MM.1S (cell line): ENCODE measurements around the gene COG2.
A peak's percentile ranks its signal among the peaks of the same experiment; 100 is the strongest.

Source experiments
- DNase-seq: peaks from one replicate; pipeline ENCODE4 v3.0.0-alpha.2; 2015
- H2AFZ ChIP-seq: fragments of 300-600 bp; sonication (generic); 2 replicates; pipeline ENCODE4 v1.6.0; 2016; ENCODE audit warnings: antibody characterized with exemption, low read length
- H3F3A ChIP-seq: fragments of 300-600 bp; sonication (generic); 2 replicates; pipeline ENCODE4 v1.6.1; 2016; ENCODE audit warnings: mild to moderate bottlenecking, antibody characterized with exemption, low read length, moderate library complexity, mixed read lengths; ENCODE audit not compliant: insufficient read depth
- H3K27ac ChIP-seq: fragments of 300-600 bp; sonication (generic); 2 replicates; pipeline ENCODE4 v1.5.1; 2016; ENCODE audit warnings: mild to moderate bottlenecking, low read length
- H3K27me3 ChIP-seq: fragments of 300-600 bp; sonication (generic); replicated peaks from 2 replicates; pipeline ENCODE4 v1.6.0; 2016; ENCODE audit warnings: low read length; ENCODE audit not compliant: insufficient read depth
- H3K36me3 ChIP-seq: fragments of 300-600 bp; sonication (generic); replicated peaks from 2 replicates; pipeline ENCODE4 v1.6.1; 2016; ENCODE audit warnings: mild to moderate bottlenecking, low read length, mixed read lengths; ENCODE audit not compliant: insufficient read depth
- H3K4me1 ChIP-seq: fragments of 300-600 bp; sonication (generic); 2 replicates; pipeline ENCODE4 v1.6.1; 2016; ENCODE audit warnings: low read length, mixed read lengths
- H3K4me2 ChIP-seq: fragments of 300-600 bp; sonication (generic); 2 replicates; pipeline ENCODE4 v1.6.0; 2016; ENCODE audit warnings: low read depth, low read length
- H3K4me3 ChIP-seq: fragments of 300-600 bp; sonication (generic); 2 replicates; pipeline ENCODE4 v1.5.1; 2016; ENCODE audit warnings: low read length, mixed read lengths
- H3K79me2 ChIP-seq: fragments of 300-600 bp; sonication (generic); 2 replicates; pipeline ENCODE4 v1.6.1; 2016; ENCODE audit warnings: mixed run types, low read length, mixed read lengths
- H3K9ac ChIP-seq: fragments of 300-600 bp; sonication (generic); 2 replicates; pipeline ENCODE4 v1.6.1; 2016; ENCODE audit warnings: low read length, mixed read lengths
- H3K9me2 ChIP-seq: fragments of 300-600 bp; sonication (generic); replicated peaks from 2 replicates; pipeline ENCODE4 v1.6.1; 2016; ENCODE audit warnings: mild to moderate bottlenecking, low read length, mixed read lengths; ENCODE audit not compliant: insufficient read depth
- H3K9me3 ChIP-seq: fragments of 300-600 bp; sonication (generic); replicated peaks from 2 replicates; pipeline ENCODE4 v1.6.1; 2016; ENCODE audit warnings: mild to moderate bottlenecking, low read length, mixed read lengths; ENCODE audit not compliant: insufficient read depth
- H4K20me1 ChIP-seq: fragments of 300-600 bp; sonication (generic); 2 replicates; pipeline ENCODE4 v1.6.1; 2016; ENCODE audit warnings: mild to moderate bottlenecking, low read length, moderate library complexity, mixed read lengths; ENCODE audit not compliant: insufficient read depth
- EZH2 ChIP-seq: fragments of 300-600 bp; sonication (generic); optimal IDR thresholded peaks from 2 replicates; pipeline ENCODE3; 2017; ENCODE audit warnings: low read depth, mild to moderate bottlenecking, antibody characterized with exemption, low read length, mixed read lengths
- EZH2phosphoT487 ChIP-seq: fragments of 300-600 bp; sonication (generic); IDR thresholded peaks from 2 replicates; pipeline ENCODE4 v1.6.1; 2018; ENCODE audit warnings: antibody characterized with exemption, low read length
- TF ChIP-seq, protein P1 (sequence below): fragments of 300-600 bp; sonication (generic); IDR thresholded peaks from 2 replicates; pipeline ENCODE4 v1.5.1; 2016; ENCODE audit warnings: antibody characterized with exemption, low read length, mixed read lengths

The COG2 gene

DNA sequence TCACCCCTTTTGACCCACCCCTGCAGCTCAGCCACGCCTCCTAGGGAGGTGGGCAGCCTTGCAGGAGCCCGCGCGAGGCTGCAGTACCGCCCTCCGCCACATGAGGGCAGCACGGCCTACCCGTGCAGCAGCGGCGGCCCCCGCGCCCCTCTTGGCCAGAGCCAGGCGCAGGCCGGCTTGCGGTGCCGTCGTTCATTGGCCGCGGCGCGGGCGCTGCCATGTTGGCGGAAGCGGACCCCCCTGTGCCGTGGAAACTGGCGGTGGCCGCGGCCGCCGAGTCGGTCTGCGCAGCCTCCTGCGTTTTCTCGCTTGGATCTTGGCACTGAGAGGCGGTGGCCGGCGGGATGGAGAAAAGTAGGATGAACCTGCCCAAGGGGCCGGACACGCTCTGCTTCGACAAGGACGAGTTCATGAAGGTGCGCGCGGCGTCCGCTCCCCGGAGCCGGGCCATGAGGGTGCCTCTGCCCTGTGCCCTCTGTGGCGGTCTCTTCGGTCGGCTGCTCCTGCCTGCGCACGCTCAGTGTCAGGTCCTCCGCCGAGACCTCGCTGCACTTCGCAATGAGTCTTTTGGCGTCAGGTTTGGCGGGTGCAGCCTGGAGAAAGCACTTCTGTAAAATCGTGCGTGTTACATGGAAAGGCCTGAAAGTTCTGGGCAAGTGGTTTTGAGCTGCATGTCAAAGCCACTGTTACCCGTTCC lies at the start of gene COG2:
TSS of gene COG2 (plus strand) at position 219 of the 697 bp plus-strand sequence. CDS start at position 345, 126 bp downstream.
- Histone ChIP-seq H3F3A (peaks cover 21% of the 10 kb centered on the region), H4K20me1 (no peaks in the 10 kb centered on the region), H3K79me2 (peaks cover 50% of the 10 kb centered on the region), H3K4me1 (peaks cover 19% of the 10 kb centered on the region), H3K9ac (peak within 1 kb of the TSS; percentile 78), H3K36me3 (no peaks in the 10 kb centered on the region), H3K4me2 (peak within 1 kb of the TSS; percentile 93), H2AFZ (peak within 1 kb of the TSS; percentile 89), H3K4me3 (peak within 1 kb of the TSS; percentile 82), H3K9me2 (no peaks in the 10 kb centered on the region), H3K9me3 (no peaks in the 10 kb centered on the region), H3K27me3 (peaks cover 9% of the 10 kb centered on the region), H3K27ac (peak within 1 kb of the TSS; percentile 79)
- DNase-seq = peak; percentile 97
- TF ChIP-seq EZH2phosphoT487 (no peak), EZH2 (no peak)
- TF ChIP-seq, protein P1, sequence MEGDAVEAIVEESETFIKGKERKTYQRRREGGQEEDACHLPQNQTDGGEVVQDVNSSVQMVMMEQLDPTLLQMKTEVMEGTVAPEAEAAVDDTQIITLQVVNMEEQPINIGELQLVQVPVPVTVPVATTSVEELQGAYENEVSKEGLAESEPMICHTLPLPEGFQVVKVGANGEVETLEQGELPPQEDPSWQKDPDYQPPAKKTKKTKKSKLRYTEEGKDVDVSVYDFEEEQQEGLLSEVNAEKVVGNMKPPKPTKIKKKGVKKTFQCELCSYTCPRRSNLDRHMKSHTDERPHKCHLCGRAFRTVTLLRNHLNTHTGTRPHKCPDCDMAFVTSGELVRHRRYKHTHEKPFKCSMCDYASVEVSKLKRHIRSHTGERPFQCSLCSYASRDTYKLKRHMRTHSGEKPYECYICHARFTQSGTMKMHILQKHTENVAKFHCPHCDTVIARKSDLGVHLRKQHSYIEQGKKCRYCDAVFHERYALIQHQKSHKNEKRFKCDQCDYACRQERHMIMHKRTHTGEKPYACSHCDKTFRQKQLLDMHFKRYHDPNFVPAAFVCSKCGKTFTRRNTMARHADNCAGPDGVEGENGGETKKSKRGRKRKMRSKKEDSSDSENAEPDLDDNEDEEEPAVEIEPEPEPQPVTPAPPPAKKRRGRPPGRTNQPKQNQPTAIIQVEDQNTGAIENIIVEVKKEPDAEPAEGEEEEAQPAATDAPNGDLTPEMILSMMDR = peak; percentile 100

GRCh38 chr1:230592848-230593414 lies 49.4 kb upstream of the COG2 start:
- no peaks in the 10 kb centered on the region for H3K4me1 ChIP-seq
- H4K20me1 ChIP-seq = no peaks in the 10 kb centered on the region
- H3K9ac ChIP-seq = no peak overlapping the region
- no peak overlapping the region for H2AFZ ChIP-seq
- H3F3A ChIP-seq = no peaks in the 10 kb centered on the region
- no peak for DNase-seq
- TF ChIP-seq EZH2phosphoT487 (no peak), EZH2 (no peak)
- TF ChIP-seq, protein P1 = no peak
- H3K27me3 ChIP-seq = no peaks in the 10 kb centered on the region
- H3K36me3 ChIP-seq = no peaks in the 10 kb centered on the region
- no peaks in the 10 kb centered on the region for H3K79me2 ChIP-seq
- no peak overlapping the region for H3K4me3 ChIP-seq
- H3K9me3 ChIP-seq = no peaks in the 10 kb centered on the region
- no peaks in the 10 kb centered on the region for H3K9me2 ChIP-seq
- H3K4me2 ChIP-seq = no peak overlapping the region
- H3K27ac ChIP-seq = no peak overlapping the region

DNA sequence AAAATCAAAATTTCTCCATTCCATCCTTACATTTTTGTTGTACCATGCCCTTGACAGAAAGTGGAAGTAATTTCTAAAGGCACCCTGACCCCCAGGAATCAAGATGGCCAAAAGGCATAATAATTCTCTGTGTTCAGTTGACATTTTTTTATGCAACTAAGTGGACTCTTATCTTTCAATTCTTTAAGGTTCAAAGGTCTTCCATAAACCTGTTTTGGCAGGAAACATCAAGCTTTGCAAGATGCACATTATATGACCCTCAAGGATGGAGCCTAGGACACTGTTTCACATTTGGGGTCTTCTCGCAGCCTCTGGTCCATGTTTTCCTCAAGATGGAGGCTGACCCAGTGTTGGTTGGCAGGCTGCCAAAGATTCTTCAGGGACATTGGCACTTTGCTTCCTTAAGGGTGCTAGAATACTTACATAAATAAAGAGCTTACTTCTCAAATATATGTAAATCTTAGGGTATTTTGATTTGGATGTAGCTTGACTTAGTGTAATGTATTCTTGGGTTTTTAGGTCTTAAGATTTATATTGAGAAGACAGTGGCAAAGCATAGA lies 48.0 kb upstream of the COG2 start:
- H3K79me2 ChIP-seq = no peaks in the 10 kb centered on the region
- DNase-seq = no peak
- H3K4me2 ChIP-seq = no peak overlapping the region
- H2AFZ ChIP-seq = no peak overlapping the region
- H3K4me1 ChIP-seq = no peaks in the 10 kb centered on the region
- H3K9me2 ChIP-seq = no peaks in the 10 kb centered on the region
- no peaks in the 10 kb centered on the region for H3K9me3 ChIP-seq
- no peak overlapping the region for H3K9ac ChIP-seq
- H4K20me1 ChIP-seq = no peaks in the 10 kb centered on the region
- no peaks in the 10 kb centered on the region for H3K36me3 ChIP-seq
- no peaks in the 10 kb centered on the region for H3F3A ChIP-seq
- no peaks in the 10 kb centered on the region for H3K27me3 ChIP-seq
- TF ChIP-seq, protein P1 = no peak
- TF ChIP-seq EZH2phosphoT487 (no peak), EZH2 (no peak)
- no peak overlapping the region for H3K27ac ChIP-seq
- no peak overlapping the region for H3K4me3 ChIP-seq
